GM12878 (cell line): ENCODE measurements around the gene KREMEN2. TPM values are rescaled to one million over a fixed set of nuclear protein-coding genes. Genes with fewer than 3 reads are reported as not detected.

Experiments
- ATAC-seq: fragments of 200-7000 bp; cut with Tn5 transposase; 3 replicates; pipeline ENCODE4 v1.9.1; 2020; ENCODE audit warnings: mild to moderate bottlenecking, moderate library complexity
- BruUV-seq: library from RNA; stranded (reverse); fragments of 400-500 nt; replicated peaks from 2 replicates; lab custom pipeline; 2021; lab: Mats Ljungman, UMichigan
- CTCF ChIA-PET: fragments of 300-600 bp; sonication (Branson Sonifier 250); formaldehyde crosslinking; extraction: SDS; loops from one replicate; lab custom pipeline; 2021; ENCODE audit warnings: inconsistent platforms; lab: Yijun Ruan, JAX
- POLR2A ChIA-PET: fragments of 350-600 bp; formaldehyde crosslinking; extraction: SDS; loops from one replicate; lab custom pipeline; 2021; ENCODE audit warnings: inconsistent platforms; lab: Charles Lee
- RAD21 ChIA-PET: fragments of 300-600 bp; sonication (Branson Sonifier 250); formaldehyde crosslinking; loops from one replicate; lab custom pipeline; 2023; ENCODE audit warnings: antibody characterized with exemption; ENCODE audit not compliant: unreplicated experiment; lab: Charles Lee
- SMC1A ChIA-PET: fragments of 300-600 bp; sonication (Branson Sonifier 250); formaldehyde crosslinking; loops from one replicate; lab custom pipeline; 2023; ENCODE audit not compliant: unreplicated experiment, uncharacterized antibody; lab: Charles Lee
- DNase-seq: peaks from one replicate; pipeline ENCODE4 v3.0.0-alpha.2; 2011; ENCODE audit warnings: low read depth, low spot score
- FAIRE-seq: peaks from 3 replicates; lab custom pipeline; 2011; peaks lifted over from hg19 to GRCh38; lab: Jason Lieb, UNC
- H2AFZ ChIP-seq: 2 replicates; pipeline ENCODE4 v1.6.0; 2011; ENCODE audit warnings: low read depth, low read length, control low read depth; ENCODE audit not compliant: control insufficient read depth
- H3K27ac ChIP-seq: 2 replicates; pipeline ENCODE4 v1.5.1; 2011; ENCODE audit warnings: control low read depth; ENCODE audit not compliant: control insufficient read depth, insufficient read depth
- H3K27me3 ChIP-seq, 2 experiments: replicated peaks in 1 of 2; 2 replicates each; pipeline versions ENCODE4 v1.6.0 to v1.6.1; 2011; ENCODE audit warnings: low read length in 1 of 2; ENCODE audit not compliant: control insufficient read depth in 2 of 2, insufficient read depth in 2 of 2
- H3K36me3 ChIP-seq, 2 experiments: 2 replicates each; pipeline ENCODE4 v1.5.1; 2011; ENCODE audit warnings: low read length in 1 of 2; ENCODE audit not compliant: control insufficient read depth in 2 of 2, insufficient read depth in 2 of 2
- H3K4me1 ChIP-seq: 2 replicates; pipeline ENCODE4 v1.6.1; 2011; ENCODE audit warnings: mild to moderate bottlenecking, low read length, moderate library complexity, mixed read lengths; ENCODE audit not compliant: control insufficient read depth, insufficient read depth
- H3K4me2 ChIP-seq: 2 replicates; pipeline ENCODE4 v1.6.0; 2011; ENCODE audit warnings: control low read depth; ENCODE audit not compliant: control insufficient read depth, insufficient read depth
- H3K4me3 ChIP-seq: fragments of 200-600 bp; sonication (generic); 2 replicates; pipeline ENCODE4 v1.5.1; 2016
- H3K79me2 ChIP-seq: 2 replicates; pipeline ENCODE4 v1.6.0; 2011; ENCODE audit warnings: low read length; ENCODE audit not compliant: control insufficient read depth, insufficient read depth
- H3K9ac ChIP-seq: 2 replicates; pipeline ENCODE4 v1.8.0; 2011; ENCODE audit warnings: low read length, control low read depth, mixed read lengths; ENCODE audit not compliant: control insufficient read depth, insufficient read depth
- H3K9me3 ChIP-seq: replicated peaks from 3 replicates; pipeline ENCODE4 v1.5.1; 2011; ENCODE audit warnings: mild to moderate bottlenecking, low read length; ENCODE audit not compliant: control insufficient read depth, insufficient read depth
- H4K20me1 ChIP-seq: 2 replicates; pipeline ENCODE4 v1.6.0; 2011; ENCODE audit not compliant: control insufficient read depth, insufficient read depth
- BRCA1 ChIP-seq: IDR thresholded peaks from 2 replicates; pipeline ENCODE4 v1.6.1; 2011; ENCODE audit warnings: low read depth, low read length, improper control_type of control experiment
- JUND ChIP-seq: IDR thresholded peaks from 2 replicates; pipeline ENCODE4 v1.6.1; 2012; ENCODE audit warnings: low read depth, mild to moderate bottlenecking, low read length, improper control_type of control experiment, moderate library complexity
- MLLT1 ChIP-seq: fragments of 450-650 bp; IDR thresholded peaks from 2 replicates; pipeline ENCODE4 v1.6.1; 2016; ENCODE audit warnings: mild to moderate bottlenecking
- YBX1 ChIP-seq: fragments of 450-650 bp; IDR thresholded peaks from 2 replicates; pipeline ENCODE4 v1.6.1; 2016; ENCODE audit warnings: antibody characterized with exemption
- WGBS: methylation state at CpG from one replicate; pipeline ENCODE4 v1.1.6; 2016; ENCODE audit warnings: low lambda C conversion rate; ENCODE audit not compliant: insufficient replicate concordance, insufficient coverage; ENCODE audit errors: missing lambda C conversion rate; 5-methylcytosine and 5-hydroxymethylcytosine counted together
- in situ Hi-C: fragments of 300-500 bp; cut with MboI; formaldehyde crosslinking; loops from 9 replicates; pipeline ENCODE4 v1.14.3; 2018; ENCODE audit warnings: mixed read lengths
- intact Hi-C: fragments of 100-400 bp; cut with micrococcal nuclease; formaldehyde crosslinking; loops from one replicate; pipeline ENCODE4 v1.14.2; 2022; ENCODE audit not compliant: unreplicated experiment
- polyA plus RNA-seq, 11 experiments: library from polyadenylated mRNA; depleted of rRNA in 4 of 11; unstranded in 6 of 11; stranded (reverse) in 5 of 11; fragments of >200 nt; fragmentation: Nextera tagmentation in 4 of 11; fragmentation: Illumina TruSeq in 1 of 11; extraction: Ambion mirVana in 4 of 11; extraction: Trizol in 1 of 11; gene quantifications; 1 replicate in 1 of 11; 2 replicates in 10 of 11; pipeline versions ENCODE4 v1.2.1 to v1.2.3, GENCODE V29; 2011 to 2016; ENCODE audit warnings: inconsistent platforms in 2 of 11, missing spikeins in 2 of 11, low read depth in 1 of 11
- total RNA-seq, 4 experiments: library from RNA; depleted of rRNA in 3 of 4; stranded (reverse); fragments of >200 nt in 3 of 4; fragmentation: Illumina TruSeq in 1 of 4; extraction: Trizol in 1 of 4; gene quantifications; 2 replicates each; pipeline versions ENCODE4 v1.2.1 to v1.2.3, GENCODE V29; 2013 to 2021

Gene KREMEN2
- total and polyA plus RNA-seq, 10 of the 15 experiments (the other 5 are each of a cell fraction or from before 2014, with no cell fraction given): 0.06 to 3.7 (median 0.83) TPM; not detected in 2

GRCh38 chr16:3009568-3010390, 45.7 kb downstream of the KREMEN2 start:
- FAIRE-seq: no peak
- in situ Hi-C loops (no loop called here), intact Hi-C loops (no loop called here)
- CTCF ChIA-PET: interaction anchor here (11.3 kb wide), 1 partner anchor 17 kb away, joined by 421 read pairs; the partner anchor contains the start of genes CLDN6, HCFC1R1, THOC6 and TNFRSF12A
- DNase-seq: no peak
- no TSS peak for BruUV-seq
- no peak overlapping the region for H2AFZ ChIP-seq
- H3K4me2 ChIP-seq: no peak overlapping the region
- ATAC-seq: no peak
- RAD21 ChIA-PET: interaction anchor here (1.2 to 2.1 kb wide), 2 partner anchors 11 to 19 kb away, joined by 5 to 7 read pairs; partner anchors contain the start of gene TNFRSF12A
- no peaks in the 10 kb centered on the region for H4K20me1 ChIP-seq
- no peaks in the 10 kb centered on the region for H3K36me3 ChIP-seq
- H3K4me1 ChIP-seq: peaks cover 17% of the 10 kb centered on the region
- no peaks in the 10 kb centered on the region for H3K9me3 ChIP-seq
- POLR2A ChIA-PET: interaction anchor here (1.6 kb wide), 1 partner anchor 10 kb away, joined by 5 read pairs; the partner anchor contains the start of gene TNFRSF12A
- H3K27ac ChIP-seq: no peak overlapping the region
- H3K9ac ChIP-seq: no peak overlapping the region
- H3K4me3 ChIP-seq: no peak overlapping the region
- SMC1A ChIA-PET: interaction anchor here (0.6 kb wide), 1 partner anchor 13 kb away, joined by 3 read pairs; no protein-coding TSS in a partner anchor
- peaks cover 0 to 17% of the 10 kb centered on the region in 2 experiments for H3K27me3 ChIP-seq
- H3K79me2 ChIP-seq: no peaks in the 10 kb centered on the region
- 51% methylated on average over 21 of the region's 21 CpGs for WGBS
- TF ChIP-seq JUND (no peak), YBX1 (no peak), BRCA1 (no peak), MLLT1 (no peak)
